ENCODE measurements around the gene VEGFC.

GRCh38 chr4:176788248-176788647 lies 4.5 kb downstream of the VEGFC start:
- TF ChIP-seq CTCF (IDR thresholded peaks at IDR 0.05) = no peak
- no peak for TF ChIP-seq POLR2A (IDR thresholded peaks at IDR 0.05)

All from uterus (tissue), 2 donors.